GM19193 (cell line): Measurements from ENCODE around the gene FBXL7.

ENCODE experiments used
- POLR2A ChIP-seq: IDR thresholded peaks from 4 replicates; pipeline ENCODE4 v1.6.1; 2011; ENCODE audit not compliant: insufficient read depth, insufficient read length; ENCODE audit errors: extremely low read depth

FBXL7 gene

GRCh38 chr5:15808577-15808976 lies 308.6 kb downstream of the FBXL7 start:
- no peak for TF ChIP-seq POLR2A

DNA sequence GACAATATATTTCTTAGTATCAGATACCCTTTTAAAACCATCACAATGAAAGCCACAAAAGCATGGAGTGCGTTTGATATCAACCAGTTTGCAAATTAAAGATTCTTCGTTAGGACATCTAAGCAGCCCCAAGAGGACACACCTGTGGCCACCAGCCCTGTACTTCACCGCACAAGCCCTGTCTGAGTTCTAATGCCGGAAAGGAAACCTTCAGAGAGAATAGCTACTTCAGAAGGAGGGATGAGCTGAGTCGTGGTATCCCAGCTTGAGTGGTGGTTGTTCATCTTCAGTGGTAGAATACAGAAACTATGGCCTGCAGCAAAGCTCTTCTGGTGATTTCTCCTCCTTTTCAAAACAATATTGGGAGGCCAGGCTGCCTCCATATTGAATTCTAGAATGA lies 319.6 kb downstream of the FBXL7 start:
- no peak for TF ChIP-seq POLR2A

DNA sequence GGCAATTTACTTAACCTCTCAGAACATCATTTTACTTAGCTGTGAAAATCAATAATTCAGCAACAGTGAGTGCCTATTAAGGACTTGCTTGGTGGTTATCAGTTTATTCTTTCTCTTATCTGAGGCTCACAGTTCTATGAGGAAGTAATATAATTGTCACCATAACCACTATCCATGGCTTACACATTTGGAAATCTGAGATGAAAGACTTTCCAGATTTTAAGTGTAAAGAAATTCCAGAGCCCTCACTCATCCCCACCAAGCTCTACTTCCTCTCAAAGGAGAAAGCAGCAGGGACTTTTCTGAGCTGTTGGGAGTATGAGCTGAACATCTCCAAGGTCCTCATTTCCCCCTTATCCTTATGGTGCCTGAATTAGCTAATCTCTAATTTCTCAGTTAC lies 321.5 kb downstream of the FBXL7 start:
- TF ChIP-seq POLR2A: no peak

GRCh38 chr5:15823398-15823797 lies 323.4 kb downstream of the FBXL7 start:
- TF ChIP-seq POLR2A: no peak

GRCh38 chr5:15827741-15828140 lies 327.8 kb downstream of the FBXL7 start:
- no peak for TF ChIP-seq POLR2A

DNA sequence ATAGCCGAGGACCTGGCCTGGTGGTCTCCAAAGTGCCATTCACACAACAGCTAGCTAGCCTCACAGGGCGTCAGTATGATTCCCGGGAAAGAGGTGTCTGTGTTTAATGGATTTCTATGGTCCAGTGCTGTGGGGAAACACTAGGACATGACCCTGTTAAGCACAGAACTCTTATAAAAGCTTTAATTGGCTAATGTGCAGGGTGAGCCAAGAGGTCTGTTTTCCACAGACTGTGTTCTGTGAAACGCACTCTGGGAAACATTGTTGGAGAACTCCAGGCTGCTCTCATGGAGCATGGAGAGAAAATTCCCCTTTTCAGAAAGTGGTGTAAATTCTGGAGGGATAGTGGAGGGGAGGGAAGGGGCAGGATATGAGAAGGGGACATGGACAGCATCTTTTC lies 331.4 kb downstream of the FBXL7 start:
- no peak for TF ChIP-seq POLR2A

- no peak for TF ChIP-seq POLR2A
Observed at GRCh38 chr5:15833365-15833764, 333.4 kb downstream of the FBXL7 start.

GRCh38 chr5:15834596-15835245 lies 334.7 kb downstream of the FBXL7 start:
- TF ChIP-seq POLR2A: no peak

DNA sequence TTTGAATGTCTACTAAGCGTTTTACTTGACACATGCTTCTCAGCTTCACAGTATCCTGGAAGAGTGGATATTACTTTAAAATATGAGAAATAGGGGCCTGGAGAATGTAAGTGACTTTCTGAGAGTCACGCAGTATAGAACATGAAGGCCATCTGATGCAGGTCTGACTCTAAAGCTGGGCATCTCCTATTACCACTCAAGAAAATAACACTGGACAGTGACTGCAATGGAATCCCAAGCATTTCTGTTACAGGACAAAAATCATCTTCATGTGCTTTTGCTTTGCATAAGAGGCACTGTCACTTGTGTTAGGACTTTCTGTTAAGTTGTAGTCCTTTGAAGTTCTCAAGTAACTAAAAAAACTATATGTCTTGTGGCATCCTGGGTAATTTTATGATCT lies 335.5 kb downstream of the FBXL7 start:
- TF ChIP-seq POLR2A: no peak

GRCh38 chr5:15837551-15838289 lies 337.7 kb downstream of the FBXL7 start:
- TF ChIP-seq POLR2A: no peak

- TF ChIP-seq POLR2A: no peak
Observed at GRCh38 chr5:15844253-15844652, 344.3 kb downstream of the FBXL7 start.

DNA sequence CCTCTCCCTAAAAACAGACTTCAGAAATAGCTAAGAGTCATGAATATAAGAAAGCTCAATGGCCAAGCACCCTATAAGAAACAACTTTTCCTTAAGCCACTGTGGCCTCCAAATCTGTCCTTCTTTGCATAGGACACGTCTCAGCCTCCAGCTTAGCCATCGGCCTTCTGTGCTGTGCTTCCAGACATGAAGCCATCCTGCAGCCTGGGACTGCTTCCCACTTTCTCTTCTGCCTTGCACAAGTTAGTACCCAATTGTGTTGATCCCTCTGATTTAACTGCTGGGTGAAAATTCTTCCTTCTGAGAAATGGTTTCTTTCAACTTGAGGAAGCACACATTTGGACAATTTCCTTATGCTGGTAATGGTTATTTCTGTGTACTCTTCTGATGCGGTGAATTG lies 344.9 kb downstream of the FBXL7 start:
- no peak for TF ChIP-seq POLR2A

GRCh38 chr5:15850536-15850935 lies 350.6 kb downstream of the FBXL7 start:
- TF ChIP-seq POLR2A: no peak

GRCh38 chr5:15850939-15851341 lies 351.0 kb downstream of the FBXL7 start:
- no peak for TF ChIP-seq POLR2A

DNA sequence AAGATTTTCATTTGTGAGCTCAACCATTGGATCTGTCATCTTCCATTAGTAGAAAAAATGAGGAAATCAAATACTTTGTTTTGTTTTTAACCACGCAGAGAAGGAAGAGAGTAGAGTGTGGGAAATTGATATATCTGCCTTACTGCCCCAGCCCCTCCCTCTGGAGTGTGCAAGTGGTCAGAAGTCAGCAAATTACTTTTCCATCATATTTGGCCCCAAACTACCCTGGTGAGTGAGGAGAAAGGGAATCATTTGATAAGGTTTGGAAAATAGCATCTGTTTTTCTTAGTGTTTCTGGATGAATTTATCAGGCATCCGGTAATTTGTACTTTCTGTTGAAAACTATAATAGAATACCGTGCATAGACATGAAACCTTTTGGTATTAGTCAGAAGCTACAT lies 352.2 kb downstream of the FBXL7 start:
- TF ChIP-seq POLR2A: no peak

DNA sequence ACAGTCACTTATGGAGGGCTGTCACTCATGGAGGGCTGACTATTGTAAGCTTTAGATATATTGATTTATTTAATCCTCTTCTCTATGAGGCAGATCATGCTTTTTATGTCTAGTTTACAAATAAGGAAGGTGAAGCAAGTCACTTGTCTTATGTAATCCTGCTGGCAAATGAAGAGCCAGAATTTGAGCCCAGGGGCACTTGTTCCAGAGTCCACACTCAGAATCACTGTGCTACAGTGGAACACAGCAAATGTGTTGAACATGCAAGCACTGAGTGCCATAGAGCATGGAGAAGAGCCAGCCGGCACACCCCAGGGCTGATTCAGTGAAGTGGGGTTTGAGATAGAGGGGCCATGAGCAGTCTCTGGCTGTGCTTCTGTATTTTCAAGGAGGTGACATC lies 353.0 kb downstream of the FBXL7 start:
- no peak for TF ChIP-seq POLR2A
